HepG2 (cell line): ENCODE measurements around the gene ZNF740. TPM values are rescaled to one million over a fixed set of nuclear protein-coding genes. Genes with fewer than 3 reads are reported as not detected.

Experiments used
- ATAC-seq: fragments of 200-7000 bp; cut with Tn5 transposase; 3 replicates; pipeline ENCODE4 v1.9.1; 2020; ENCODE audit warnings: mild to moderate bottlenecking, moderate library complexity
- BruUV-seq: library from RNA; stranded (reverse); fragments of 400-500 nt; replicated peaks from 2 replicates; lab custom pipeline; 2021; lab: Mats Ljungman, UMichigan
- CTCF ChIA-PET: fragments of 300-600 bp; formaldehyde crosslinking; extraction: SDS; loops from one replicate; lab custom pipeline; 2021; ENCODE audit warnings: low total read pairs, inconsistent platforms, low intra/inter-chr PET ratio; lab: Yijun Ruan, JAX
- POLR2A ChIA-PET: fragments of 350-600 bp; sonication (Branson Sonifier 250); formaldehyde crosslinking; loops from one replicate; lab custom pipeline; 2020; ENCODE audit warnings: antibody characterized with exemption, inconsistent platforms; lab: Yijun Ruan, JAX
- DNase-seq: peaks from one replicate; pipeline ENCODE4 v3.0.0-alpha.2; 2015; ENCODE audit warnings: low spot score
- FAIRE-seq: peaks from 3 replicates; lab custom pipeline; 2011; peaks lifted over from hg19 to GRCh38; lab: Jason Lieb, UNC
- H2AFZ ChIP-seq: one replicate; pipeline ENCODE4 v1.6.1; 2011; ENCODE audit warnings: low read length, inconsistent platforms
- H3K27ac ChIP-seq: fragments of 300-600 bp; 3 replicates; pipeline ENCODE4 v1.8.0; 2011; ENCODE audit warnings: mixed run types, mild to moderate bottlenecking, mixed read lengths, low read length, inconsistent platforms; ENCODE audit not compliant: insufficient read depth; ENCODE audit errors: extremely low read length
- H3K27me3 ChIP-seq, 2 experiments: fragments of 200-600 bp in 1 of 2; 2 replicates in 1 of 2; 3 replicates in 1 of 2; pipeline versions ENCODE4 v1.6.0 to v1.8.0; 2011; ENCODE audit warnings: low read length in 2 of 2, mild to moderate bottlenecking in 2 of 2, moderate library complexity in 2 of 2, inconsistent platforms in 1 of 2; ENCODE audit not compliant: insufficient read depth in 2 of 2, control insufficient read depth in 1 of 2
- H3K36me3 ChIP-seq, 2 experiments: fragments of 200-600 bp in 1 of 2; replicated peaks in 1 of 2; 2 replicates in 1 of 2; 3 replicates in 1 of 2; pipeline versions ENCODE4 v1.5.1 to v1.8.0; 2011; ENCODE audit warnings: low read length in 2 of 2, inconsistent platforms in 1 of 2; ENCODE audit not compliant: insufficient read depth in 2 of 2, control insufficient read depth in 1 of 2
- H3K4me1 ChIP-seq: 2 replicates; pipeline ENCODE4 v1.5.1; 2012; ENCODE audit warnings: low read length, inconsistent platforms; ENCODE audit not compliant: insufficient read depth
- H3K4me2 ChIP-seq: 2 replicates; pipeline ENCODE4 v1.6.0; 2011; ENCODE audit warnings: low read depth, low read length, inconsistent platforms
- H3K4me3 ChIP-seq, 3 experiments: fragments of 200-600 bp in 1 of 3; sonication (generic), shearing (Covaris generic) in 1 of 3; replicated peaks in 1 of 3; 2 replicates each; pipeline ENCODE4 v1.5.1; 2011 to 2016; ENCODE audit warnings: low read length in 3 of 3, inconsistent platforms in 2 of 3, low read depth in 2 of 3, mild to moderate bottlenecking in 2 of 3, control low read depth in 1 of 3, mixed read lengths in 1 of 3; ENCODE audit not compliant: insufficient read depth in 1 of 3
- H3K79me2 ChIP-seq: one replicate; pipeline ENCODE4 v1.6.1; 2011; ENCODE audit warnings: low read length, inconsistent platforms; ENCODE audit not compliant: insufficient read depth
- H3K9ac ChIP-seq: 2 replicates; pipeline ENCODE4 v1.6.0; 2011; ENCODE audit warnings: mild to moderate bottlenecking, low read depth, low read length, inconsistent platforms; ENCODE audit not compliant: insufficient read depth
- H3K9me3 ChIP-seq: 2 replicates; pipeline ENCODE4 v1.5.1; 2012; ENCODE audit warnings: mild to moderate bottlenecking, low read length
- H4K20me1 ChIP-seq: 2 replicates; pipeline ENCODE4 v1.6.0; 2011; ENCODE audit warnings: inconsistent platforms, mild to moderate bottlenecking, low read length, moderate library complexity; ENCODE audit not compliant: insufficient read depth
- AHR ChIP-seq: IDR thresholded peaks from 2 replicates; pipeline ENCODE4 v1.6.1; 2018; ENCODE audit warnings: missing genetic modification reagents, missing compliant biosample characterization
- CENPBD1 ChIP-seq: sonication (generic); formaldehyde crosslinking; IDR thresholded peaks from 2 replicates; pipeline ENCODE4 v1.8.0; 2022; ENCODE audit warnings: missing genetic modification reagents, low read depth, mild to moderate bottlenecking, borderline replicate concordance
- WIZ ChIP-seq: sonication (generic); formaldehyde crosslinking; IDR thresholded peaks from 2 replicates; pipeline ENCODE4 v1.5.1; 2020; ENCODE audit warnings: mild to moderate bottlenecking, missing genetic modification reagents
- ZNF687 ChIP-seq: sonication (generic); formaldehyde crosslinking; IDR thresholded peaks from 2 replicates; pipeline ENCODE4 v1.5.1; 2020; ENCODE audit warnings: mild to moderate bottlenecking, missing genetic modification reagents, moderate library complexity
- WGBS: methylation state at CpG from one replicate; pipeline ENCODE4 v1.1.6; 2017; ENCODE audit warnings: low lambda C conversion rate; 5-methylcytosine and 5-hydroxymethylcytosine counted together
- in situ Hi-C: cut with HindIII; loops from 2 replicates; pipeline ENCODE4 v1.10.0; 2017; ENCODE audit warnings: low pct_unique_long_range_greater_than_20kb; ENCODE audit not compliant: extremely low pct_ligation_motif_present
- intact Hi-C: fragments of 100-400 bp; cut with micrococcal nuclease; formaldehyde crosslinking; loops from one replicate; pipeline ENCODE4 v1.10.0; 2022; ENCODE audit not compliant: unreplicated experiment
- polyA plus RNA-seq, 8 experiments: library from polyadenylated mRNA; depleted of rRNA in 3 of 8; stranded (reverse) in 7 of 8; unstranded in 1 of 8; fragments of >200 nt; fragmentation: Illumina TruSeq in 4 of 8; extraction: Trizol in 4 of 8; gene quantifications; 2 replicates each; pipeline versions ENCODE4 v1.2.1 to v1.2.3, GENCODE V29; 2011 to 2016; ENCODE audit warnings: low read depth in 4 of 8, missing spikeins in 1 of 8, mixed read lengths in 1 of 8; ENCODE audit not compliant: insufficient read depth in 1 of 8
- total RNA-seq, 5 experiments: library from RNA; depleted of rRNA; stranded (reverse); fragments of >200 nt; fragmentation: Illumina TruSeq; extraction: Trizol; gene quantifications; 2 replicates each; pipeline ENCODE4 v1.2.3, GENCODE V29; 2016; ENCODE audit warnings: low read depth in 1 of 5

The ZNF740 gene
- total and polyA plus RNA-seq, 2 of the 13 experiments (the other 11 are each of a cell fraction or from before 2014, with no cell fraction given) = 16.9 to 19.0 TPM

- H3K4me3 ChIP-seq = no peak overlapping the region; a peak in 1 of 6 replicates
- WGBS = 72% methylated on average over 8 of the region's 19 CpGs
- H3K79me2 ChIP-seq = no peaks in the 10 kb centered on the region
- H3K4me2 ChIP-seq = peak overlapping the region; percentile 24; the same call in 1 of the 2 replicates
- H3K9ac ChIP-seq = no peak overlapping the region
- no peaks in the 10 kb centered on the region for H3K9me3 ChIP-seq
- H3K36me3 ChIP-seq = no peaks in the 10 kb centered on the region
- no peak for TF ChIP-seq WIZ
- TF ChIP-seq AHR = 0 out of 2 replicates have a peak, but pooled peaks have one; percentile 15
- no peak; the same call in 1 of the 2 replicates for TF ChIP-seq ZNF687 (CRISPR knock-in tag)
- no peak for TF ChIP-seq CENPBD1 (CRISPR knock-in tag)
- H2AFZ ChIP-seq = no peak overlapping the region
- H4K20me1 ChIP-seq = no peaks in the 10 kb centered on the region
- ChIA-PET POLR2A (interaction anchor here (0.7 to 2.0 kb wide), 5 partner anchors 17 to 131 kb away, joined by 3 to 9 read pairs (median 5); partner anchors contain the start of genes CSAD, SOAT2 and ZNF740), CTCF (interaction anchor here (2.2 kb wide), 1 partner anchor 38 kb away, joined by 9 read pairs; no protein-coding TSS in a partner anchor)
- H3K27ac ChIP-seq = no peak overlapping the region
- H3K27me3 ChIP-seq = 0 out of 5 replicates have a peak, but pooled peaks cover 0 to 2% of the 10 kb centered on the region in 2 experiments
- in situ Hi-C loops (no loop called here), intact Hi-C loops (loop anchor here (1.0 kb wide), 1 partner anchor 131 kb away; no protein-coding TSS in a partner anchor)
- peak; percentile 2 for ATAC-seq
- FAIRE-seq = no peak
- BruUV-seq = no TSS peak
- DNase-seq = no peak
- peaks cover 56% of the 10 kb centered on the region for H3K4me1 ChIP-seq
These were observed 16.6 kb downstream of the ZNF740 start for GRCh38 chr12:53197011-53197640.
